ENCODE measurements around the gene GPR132. TPM values are rescaled to one million over a fixed set of nuclear protein-coding genes. Genes with fewer than 3 reads are reported as not detected.

The GPR132 gene
- total RNA-seq, 1 experiment from 2014 or later, result 0.20 TPM

- H3K27me3 Mint-ChIP-seq (ENCODE audit: low read depth), result peaks cover 4% of the 10 kb centered on the region
- Histone ChIP-seq H4K91ac (ENCODE audit: insufficient read length, low read depth, low read length) (no peak within 1 kb of the TSS), H2AK5ac (ENCODE audit: insufficient read length, low read length) (no peak within 1 kb of the TSS), H3K79me1 (ENCODE audit: insufficient read depth, low read depth, low read length, poor library complexity, severe bottlenecking) (peaks cover 15% of the 10 kb centered on the region), H3K4me1 (ENCODE audit: insufficient read depth, low read length) (peaks cover 5% of the 10 kb centered on the region; the same call in 1 of the 2 replicates), H3K27ac (ENCODE audit: insufficient read length, low read depth, low read length) (no peak within 1 kb of the TSS), H4K5ac (ENCODE audit: insufficient read length, low read depth, low read length) (no peak within 1 kb of the TSS), H3K4me2 (ENCODE audit: insufficient read depth, insufficient read length, low read length) (peak within 1 kb of the TSS; percentile 93), H2BK15ac (ENCODE audit: low read depth, low read length) (no peak within 1 kb of the TSS), H3T11ph (ENCODE audit: low read length) (no peak within 1 kb of the TSS), H4K8ac (replicated peaks; ENCODE audit: insufficient read length, low read depth, low read length) (no peak within 1 kb of the TSS), H2BK5ac (ENCODE audit: insufficient read length, low read length) (no peak within 1 kb of the TSS), H2BK12ac (ENCODE audit: insufficient read length, low read depth, low read length) (no peak within 1 kb of the TSS), H3K18ac (ENCODE audit: insufficient read length, low read depth, low read length) (peak within 1 kb of the TSS; percentile 16), H3K9ac (ENCODE audit: extremely low read depth, insufficient read length, low read length) (peak within 1 kb of the TSS; percentile 68), H3K4ac (ENCODE audit: low read depth, low read length) (no peak within 1 kb of the TSS), H2AFZ (ENCODE audit: low read length) (no peak within 1 kb of the TSS), H3K23me2 (ENCODE audit: insufficient read length, low read depth, low read length, poor library complexity, severe bottlenecking) (peaks cover 13% of the 10 kb centered on the region), H3K27me3 (ENCODE audit: insufficient read depth, low read length) (no peaks in the 10 kb centered on the region), H3K56ac (ENCODE audit: insufficient read length, low read depth, low read length) (no peak within 1 kb of the TSS), H2BK120ac (ENCODE audit: low read depth, low read length, poor library complexity, severe bottlenecking) (no peak within 1 kb of the TSS), H4K20me1 (ENCODE audit: control insufficient read depth, insufficient read depth, insufficient read length) (peaks cover 3% of the 10 kb centered on the region), H3K14ac (ENCODE audit: insufficient read depth, low read length) (peak within 1 kb of the TSS; percentile 97), H3K9me3 (ENCODE audit: control insufficient read depth, low read depth, low read length) (no peaks in the 10 kb centered on the region), H3K79me2 (ENCODE audit: insufficient read depth, low read length) (peaks cover 39% of the 10 kb centered on the region), H2BK20ac (ENCODE audit: low read depth, low read length, poor library complexity, severe bottlenecking) (no peak within 1 kb of the TSS), H3K23ac (ENCODE audit: insufficient read length, low read depth, low read length) (no peak within 1 kb of the TSS)
- peaks cover 49 to 55% of the 10 kb centered on the region in 2 experiments for H3K4me1 Mint-ChIP-seq
- peaks cover 0 to 5% of the 10 kb centered on the region in 2 experiments; a peak in 2 of 5 replicates for H3K9me3 Mint-ChIP-seq
- peaks cover 9 to 23% (median 20%) of the 10 kb centered on the region in 3 experiments; a peak in 6 of 7 replicates for H3K36me3 Mint-ChIP-seq (ENCODE audit: insufficient read depth in 1 of 3, low read depth in 3 of 3)
- peak within 1 kb of the TSS; percentile 78 to 94 (median 93) for H3K27ac Mint-ChIP-seq
- peak within 1 kb of the TSS; percentile 88 to 96 for H3K4me3 Mint-ChIP-seq
- WGBS (ENCODE audit: extremely low coverage, insufficient read length, low lambda C conversion rate), result no CpG with 5 or more reads among the region's 115 CpGs
- peak; percentile 96 for DNase-seq
- TF ChIP-seq, protein P1, sequence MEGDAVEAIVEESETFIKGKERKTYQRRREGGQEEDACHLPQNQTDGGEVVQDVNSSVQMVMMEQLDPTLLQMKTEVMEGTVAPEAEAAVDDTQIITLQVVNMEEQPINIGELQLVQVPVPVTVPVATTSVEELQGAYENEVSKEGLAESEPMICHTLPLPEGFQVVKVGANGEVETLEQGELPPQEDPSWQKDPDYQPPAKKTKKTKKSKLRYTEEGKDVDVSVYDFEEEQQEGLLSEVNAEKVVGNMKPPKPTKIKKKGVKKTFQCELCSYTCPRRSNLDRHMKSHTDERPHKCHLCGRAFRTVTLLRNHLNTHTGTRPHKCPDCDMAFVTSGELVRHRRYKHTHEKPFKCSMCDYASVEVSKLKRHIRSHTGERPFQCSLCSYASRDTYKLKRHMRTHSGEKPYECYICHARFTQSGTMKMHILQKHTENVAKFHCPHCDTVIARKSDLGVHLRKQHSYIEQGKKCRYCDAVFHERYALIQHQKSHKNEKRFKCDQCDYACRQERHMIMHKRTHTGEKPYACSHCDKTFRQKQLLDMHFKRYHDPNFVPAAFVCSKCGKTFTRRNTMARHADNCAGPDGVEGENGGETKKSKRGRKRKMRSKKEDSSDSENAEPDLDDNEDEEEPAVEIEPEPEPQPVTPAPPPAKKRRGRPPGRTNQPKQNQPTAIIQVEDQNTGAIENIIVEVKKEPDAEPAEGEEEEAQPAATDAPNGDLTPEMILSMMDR (conservative IDR thresholded peaks at IDR 0.05), result no peak; the same call in 2 of the 3 replicates
Measured at GRCh38 chr14:105020815-105021655, 44.2 kb downstream of the GPR132 start, which contains the start of gene CDCA4. TSS of gene CDCA4 (minus strand) at chr14:105021083. CDS start at chr14:105011929, 9,154 bp downstream.

Data from H9 (cell line).